SK-N-MC (cell line): Measurements from ENCODE around the gene NEK9.

Source experiments
- EZH2 ChIP-seq: fragments of 200-600 bp; sonication (generic); IDR thresholded peaks from one replicate; pipeline ENCODE4 v1.6.1; 2017; ENCODE audit warnings: antibody characterized with exemption
- FOXP2 ChIP-seq: optimal IDR thresholded peaks from 2 replicates; pipeline ENCODE3; 2011; ENCODE audit warnings: mild to moderate bottlenecking, moderate library complexity; ENCODE audit not compliant: insufficient read depth; ENCODE audit errors: extremely low read length, control extremely low read depth
- POLR2AphosphoS5 ChIP-seq: IDR thresholded peaks from 2 replicates; pipeline ENCODE4 v1.6.1; 2012; ENCODE audit warnings: mild to moderate bottlenecking, low read depth, low read length, borderline replicate concordance

DNA sequence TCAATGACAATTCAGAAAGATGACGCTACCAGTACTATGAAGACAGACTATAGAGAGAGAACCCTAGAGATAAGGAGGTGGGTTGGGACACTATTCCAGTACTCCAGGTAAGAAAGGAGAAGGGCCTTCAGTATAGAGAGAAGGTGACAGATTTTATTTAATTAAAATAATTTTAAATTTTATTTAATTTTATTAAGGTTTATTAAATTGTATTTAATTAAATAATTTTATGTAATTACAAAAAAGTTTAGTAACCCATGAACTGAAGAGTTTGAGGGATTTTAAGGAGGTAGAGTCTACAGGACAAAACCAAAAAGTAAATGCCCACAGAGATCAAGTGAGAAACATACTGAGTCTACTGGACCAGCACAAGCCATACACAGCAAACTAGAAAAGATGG is 29.3 kb upstream of the NEK9 start:
- TF ChIP-seq POLR2AphosphoS5: no peak
- TF ChIP-seq FOXP2: no peak
- TF ChIP-seq EZH2: no peak
